GM23338 (cell line): ENCODE results near the gene MS4A6A. TPM values are rescaled to one million over a fixed set of nuclear protein-coding genes. Genes with fewer than 3 reads are reported as not detected.

Source experiments
- ATAC-seq: fragments of 200-7000 bp; cut with Tn5 transposase; 3 replicates; pipeline ENCODE4 v1.9.1; 2020
- DNase-seq: peaks from one replicate; pipeline ENCODE4 v3.0.0-alpha.2; 2015; ENCODE audit warnings: low spot score
- H2AFZ ChIP-seq: fragments of 200-600 bp; sonication (generic); 2 replicates; pipeline ENCODE4 v1.8.0; 2016; ENCODE audit warnings: antibody characterized with exemption, mild to moderate bottlenecking, moderate library complexity
- H3F3A ChIP-seq: fragments of 200-600 bp; sonication (generic); replicated peaks from 2 replicates; pipeline ENCODE4 v1.8.0; 2017; ENCODE audit warnings: antibody characterized with exemption, mixed run types, low read depth
- H3K27ac ChIP-seq: fragments of 200-600 bp; sonication (generic); 2 replicates; pipeline ENCODE4 v1.6.1; 2016; ENCODE audit warnings: low read depth
- H3K27me3 ChIP-seq: fragments of 200-600 bp; sonication (generic); 2 replicates; pipeline ENCODE4 v1.8.0; 2016; ENCODE audit warnings: mild to moderate bottlenecking, mixed run types, moderate library complexity; ENCODE audit not compliant: insufficient read depth
- H3K36me3 ChIP-seq: fragments of 200-600 bp; sonication (generic); 2 replicates; pipeline ENCODE4 v1.8.0; 2016; ENCODE audit warnings: mild to moderate bottlenecking; ENCODE audit not compliant: insufficient read depth
- H3K4me1 ChIP-seq: fragments of 200-600 bp; sonication (generic); 2 replicates; pipeline ENCODE4 v1.8.0; 2016; ENCODE audit warnings: mild to moderate bottlenecking, moderate library complexity; ENCODE audit not compliant: insufficient read depth
- H3K4me2 ChIP-seq: fragments of 200-600 bp; sonication (generic); 2 replicates; pipeline ENCODE4 v1.7.1; 2017; ENCODE audit warnings: mixed run types
- H3K4me3 ChIP-seq: fragments of 200-600 bp; sonication (generic); 2 replicates; pipeline ENCODE4 v1.6.1; 2016; ENCODE audit warnings: mixed run types
- H3K79me2 ChIP-seq: fragments of 200-600 bp; sonication (generic); replicated peaks from 2 replicates; pipeline ENCODE4 v1.8.0; 2017; ENCODE audit warnings: mild to moderate bottlenecking; ENCODE audit not compliant: insufficient read depth
- H3K9me2 ChIP-seq: fragments of 200-600 bp; sonication (generic); 2 replicates; pipeline ENCODE4 v1.8.0; 2017; ENCODE audit not compliant: insufficient read depth
- H4K20me1 ChIP-seq: fragments of 200-600 bp; sonication (generic); replicated peaks from 2 replicates; pipeline ENCODE4 v1.8.0; 2017; ENCODE audit warnings: mild to moderate bottlenecking; ENCODE audit not compliant: insufficient read depth
- H3K27ac Mint-ChIP-seq: 2 replicates; pipeline ENCODE4 v1.8.0; 2020; ENCODE audit warnings: inconsistent platforms, mild to moderate bottlenecking, moderate library complexity, mixed read lengths
- H3K27me3 Mint-ChIP-seq: 3 replicates; pipeline ENCODE4 v1.8.0; 2022; ENCODE audit warnings: low read depth, mild to moderate bottlenecking, moderate library complexity, mixed read lengths, inconsistent platforms; ENCODE audit not compliant: insufficient read depth, poor library complexity
- H3K36me3 Mint-ChIP-seq: 3 replicates; pipeline ENCODE4 v1.8.0; 2021; ENCODE audit warnings: low read depth, mild to moderate bottlenecking, inconsistent platforms, moderate library complexity, mixed read lengths
- H3K4me1 Mint-ChIP-seq: 3 replicates; pipeline ENCODE4 v1.8.0; 2020; ENCODE audit warnings: mild to moderate bottlenecking, inconsistent platforms, mixed read lengths
- H3K4me3 Mint-ChIP-seq: 3 replicates; pipeline ENCODE4 v1.8.0; 2021; ENCODE audit warnings: moderate library complexity, mild to moderate bottlenecking, inconsistent platforms, mixed read lengths
- H3K9me3 Mint-ChIP-seq: 3 replicates; pipeline ENCODE4 v1.8.0; 2020; ENCODE audit warnings: moderate library complexity, mild to moderate bottlenecking, inconsistent platforms, mixed read lengths
- CREB1 ChIP-seq: fragments of 250-450 bp; sonication (Bioruptor Pico); IDR thresholded peaks from 2 replicates; pipeline ENCODE4 v1.5.0; 2020; ENCODE audit warnings: low read depth, mild to moderate bottlenecking, moderate library complexity
- CTCF ChIP-seq, 2 experiments: fragments of 200-600 bp in 1 of 2; sonication (generic) in 1 of 2; conservative IDR thresholded peaks; 2 replicates each; pipeline versions ENCODE4 v1.5.1 to v1.6.1; 2016 to 2017; ENCODE audit warnings: antibody characterized with exemption in 2 of 2, low read depth in 2 of 2, mild to moderate bottlenecking in 2 of 2, moderate library complexity in 1 of 2
- EZH2 ChIP-seq: fragments of 200-600 bp; sonication (generic); IDR thresholded peaks from one replicate; pipeline ENCODE4 v1.8.0; 2017; ENCODE audit warnings: antibody characterized with exemption, mild to moderate bottlenecking, low read depth; ENCODE audit not compliant: unreplicated experiment
- EZH2phosphoT487 ChIP-seq: fragments of 200-600 bp; sonication (generic); IDR thresholded peaks from one replicate; pipeline ENCODE4 v1.8.1; 2018; ENCODE audit warnings: antibody characterized with exemption; ENCODE audit not compliant: unreplicated experiment
- JUNB ChIP-seq: IDR thresholded peaks from one replicate; pipeline ENCODE4 v1.6.1; 2016; ENCODE audit warnings: antibody characterized with exemption; ENCODE audit not compliant: unreplicated experiment
- NANOG ChIP-seq: IDR thresholded peaks from 2 replicates; pipeline ENCODE4 v1.6.1; 2016; ENCODE audit warnings: antibody characterized with exemption, borderline replicate concordance
- POLR2AphosphoS5 ChIP-seq: IDR thresholded peaks from 2 replicates; pipeline ENCODE4 v1.6.1; 2016; ENCODE audit warnings: antibody characterized with exemption, low read depth
- REST ChIP-seq: IDR thresholded peaks from one replicate; pipeline ENCODE4 v1.6.1; 2018; ENCODE audit warnings: antibody characterized with exemption; ENCODE audit not compliant: unreplicated experiment
- STAT1 ChIP-seq: IDR thresholded peaks from one replicate; pipeline ENCODE4 v1.6.1; 2016; ENCODE audit warnings: antibody characterized with exemption; ENCODE audit not compliant: unreplicated experiment
- ZNF114 ChIP-seq: fragments of 250-450 bp; sonication (Bioruptor Pico); IDR thresholded peaks from 2 replicates; pipeline ENCODE4 v1.5.0; 2020; ENCODE audit warnings: mild to moderate bottlenecking, moderate library complexity
- ZNF331 ChIP-seq: fragments of 250-450 bp; sonication (Bioruptor Pico); IDR thresholded peaks from 2 replicates; pipeline ENCODE4 v1.5.0; 2020; ENCODE audit warnings: low read depth, mild to moderate bottlenecking, moderate library complexity
- ZNF462 ChIP-seq: fragments of 250-450 bp; sonication (Bioruptor Pico); IDR thresholded peaks from 2 replicates; pipeline ENCODE4 v1.5.0; 2020; ENCODE audit warnings: mild to moderate bottlenecking, moderate library complexity
- polyA plus RNA-seq: library from polyadenylated mRNA; unstranded; fragments of >200 nt; fragmentation: Nextera tagmentation; extraction: Ambion mirVana; gene quantifications from 2 replicates; pipeline ENCODE4 v1.2.1, GENCODE V29; 2016
- total RNA-seq: library from RNA; depleted of rRNA; stranded (reverse); fragments of >200 nt; shearing (Covaris generic); gene quantifications from 2 replicates; pipeline ENCODE4 v1.2.3, GENCODE V29; 2014
- TF ChIP-seq, protein P1 (sequence below): IDR thresholded peaks from 2 replicates; pipeline ENCODE4 v1.6.1; 2016; ENCODE audit warnings: antibody characterized with exemption

MS4A6A gene
- total and polyA plus RNA-seq, 2 experiments from 2014 or later = not detected

- TF ChIP-seq REST (no peak), POLR2AphosphoS5 (no peak), ZNF462 (CRISPR knock-in tag) (no peak), NANOG (no peak), ZNF114 (CRISPR knock-in tag) (no peak), CTCF (conservative IDR thresholded peaks at IDR 0.05; ENCODE audit: low read depth in 2 of 2) (no peak), ZNF331 (CRISPR knock-in tag) (no peak), EZH2phosphoT487 (no peak), EZH2 (no peak), STAT1 (no peak), JUNB (no peak), CREB1 (CRISPR knock-in tag) (no peak)
- TF ChIP-seq, protein P1, sequence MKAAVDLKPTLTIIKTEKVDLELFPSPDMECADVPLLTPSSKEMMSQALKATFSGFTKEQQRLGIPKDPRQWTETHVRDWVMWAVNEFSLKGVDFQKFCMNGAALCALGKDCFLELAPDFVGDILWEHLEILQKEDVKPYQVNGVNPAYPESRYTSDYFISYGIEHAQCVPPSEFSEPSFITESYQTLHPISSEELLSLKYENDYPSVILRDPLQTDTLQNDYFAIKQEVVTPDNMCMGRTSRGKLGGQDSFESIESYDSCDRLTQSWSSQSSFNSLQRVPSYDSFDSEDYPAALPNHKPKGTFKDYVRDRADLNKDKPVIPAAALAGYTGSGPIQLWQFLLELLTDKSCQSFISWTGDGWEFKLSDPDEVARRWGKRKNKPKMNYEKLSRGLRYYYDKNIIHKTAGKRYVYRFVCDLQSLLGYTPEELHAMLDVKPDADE = no peak
- Mint-ChIP-seq H3K36me3 (no peaks in the 10 kb centered on the region), H3K4me1 (peaks cover 16% of the 10 kb centered on the region; the same call in 2 of the 3 replicates), H3K9me3 (no peaks in the 10 kb centered on the region), H3K4me3 (no peak overlapping the region), H3K27ac (no peak overlapping the region), H3K27me3 (no peaks in the 10 kb centered on the region)
- H2AFZ ChIP-seq = no peak overlapping the region
- 0 out of 2 replicates have a peak overlapping the region, but pooled peaks have one; percentile 50 for H3K4me2 ChIP-seq
- H3F3A ChIP-seq = no peaks in the 10 kb centered on the region
- no peaks in the 10 kb centered on the region for H4K20me1 ChIP-seq
- DNase-seq (no peak), ATAC-seq (no peak)
- no peak overlapping the region for H3K4me3 ChIP-seq
- peaks cover 18% of the 10 kb centered on the region; the same call in 1 of the 2 replicates for H3K4me1 ChIP-seq
- H3K79me2 ChIP-seq = no peaks in the 10 kb centered on the region
- no peaks in the 10 kb centered on the region for H3K36me3 ChIP-seq
- no peaks in the 10 kb centered on the region for H3K27me3 ChIP-seq
- H3K27ac ChIP-seq = no peak overlapping the region
- H3K9me2 ChIP-seq = peaks cover 11% of the 10 kb centered on the region
Observed at GRCh38 chr11:60208951-60209350, 26.1 kb upstream of the MS4A6A start.
